C4-2B (cell line): ENCODE data around the gene PIK3R5.

Source experiments
- ZFX ChIP-seq: fragments of 450-650 bp; IDR thresholded peaks from 2 replicates; pipeline ENCODE4 v1.6.1; 2017
- TF ChIP-seq, protein P1 (sequence below): fragments of 450-650 bp; conservative IDR thresholded peaks from 2 replicates; pipeline ENCODE4 v1.5.1; 2017; ENCODE audit warnings: mild to moderate bottlenecking

DNA sequence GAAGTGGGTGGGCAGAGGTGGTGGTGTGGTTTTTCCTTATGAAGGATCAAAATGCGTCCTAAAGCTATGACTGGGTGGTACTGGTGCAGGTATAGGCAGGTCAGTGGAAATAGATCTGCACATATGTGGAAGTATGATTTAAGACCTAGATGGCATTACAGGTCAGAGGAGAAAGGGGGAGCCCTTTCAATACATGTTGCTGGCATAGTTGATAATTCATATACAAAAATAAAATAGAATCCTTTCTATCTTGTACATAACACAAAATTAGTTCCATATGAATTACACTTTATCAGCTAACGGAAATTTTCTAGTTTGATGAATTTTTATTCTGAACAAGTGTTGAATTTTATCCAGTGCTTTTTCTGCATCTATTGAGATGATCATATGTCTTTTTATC lies 20.8 kb upstream of the PIK3R5 start:
- TF ChIP-seq, protein P1, sequence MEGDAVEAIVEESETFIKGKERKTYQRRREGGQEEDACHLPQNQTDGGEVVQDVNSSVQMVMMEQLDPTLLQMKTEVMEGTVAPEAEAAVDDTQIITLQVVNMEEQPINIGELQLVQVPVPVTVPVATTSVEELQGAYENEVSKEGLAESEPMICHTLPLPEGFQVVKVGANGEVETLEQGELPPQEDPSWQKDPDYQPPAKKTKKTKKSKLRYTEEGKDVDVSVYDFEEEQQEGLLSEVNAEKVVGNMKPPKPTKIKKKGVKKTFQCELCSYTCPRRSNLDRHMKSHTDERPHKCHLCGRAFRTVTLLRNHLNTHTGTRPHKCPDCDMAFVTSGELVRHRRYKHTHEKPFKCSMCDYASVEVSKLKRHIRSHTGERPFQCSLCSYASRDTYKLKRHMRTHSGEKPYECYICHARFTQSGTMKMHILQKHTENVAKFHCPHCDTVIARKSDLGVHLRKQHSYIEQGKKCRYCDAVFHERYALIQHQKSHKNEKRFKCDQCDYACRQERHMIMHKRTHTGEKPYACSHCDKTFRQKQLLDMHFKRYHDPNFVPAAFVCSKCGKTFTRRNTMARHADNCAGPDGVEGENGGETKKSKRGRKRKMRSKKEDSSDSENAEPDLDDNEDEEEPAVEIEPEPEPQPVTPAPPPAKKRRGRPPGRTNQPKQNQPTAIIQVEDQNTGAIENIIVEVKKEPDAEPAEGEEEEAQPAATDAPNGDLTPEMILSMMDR: peak; percentile 38
- TF ChIP-seq ZFX: no peak
